PFSK-1 (cell line): Measurements from ENCODE around the gene PIF1.

ENCODE experiments used
- POLR2AphosphoS5 ChIP-seq: IDR thresholded peaks from 2 replicates; pipeline ENCODE4 v1.6.1; 2012; ENCODE audit warnings: low read depth, mild to moderate bottlenecking, control low read depth, low read length, moderate library complexity
- SIN3A ChIP-seq: IDR thresholded peaks from 2 replicates; pipeline ENCODE4 v1.6.1; 2012; ENCODE audit warnings: mild to moderate bottlenecking, low read length, moderate library complexity, borderline replicate concordance; ENCODE audit not compliant: insufficient read depth

DNA sequence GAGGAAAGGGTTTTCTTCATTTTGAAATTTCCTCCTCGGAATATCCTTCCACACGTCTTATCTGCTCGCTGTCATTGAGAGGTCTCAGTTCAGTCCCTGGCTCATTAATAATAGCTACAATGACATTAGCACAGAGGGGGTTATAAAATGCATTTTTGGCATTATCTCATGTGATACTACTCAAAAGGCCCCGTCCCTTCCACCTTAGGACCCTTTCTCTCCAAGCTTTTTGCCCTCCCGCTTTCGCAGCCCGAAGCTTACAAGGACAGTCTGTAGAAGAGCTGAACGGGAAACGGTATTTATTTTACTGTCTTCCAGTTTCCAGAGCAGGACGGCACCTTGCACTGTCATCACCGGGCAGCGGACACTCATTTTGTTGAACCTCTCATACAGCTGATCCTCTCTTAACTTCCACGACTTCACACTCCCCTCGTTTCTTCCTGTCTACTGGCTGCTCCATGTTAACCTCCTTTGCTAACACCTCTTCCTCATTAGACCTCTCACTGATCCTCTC lies 10.6 kb upstream of the PIF1 start:
- TF ChIP-seq POLR2AphosphoS5, result no peak
- no peak for TF ChIP-seq SIN3A
